H9 (cell line): ENCODE data around the gene SERPINB13. TPM values are rescaled to one million over a fixed set of nuclear protein-coding genes. Genes with fewer than 3 reads are reported as not detected.

ENCODE experiments used
- DNase-seq: peaks from one replicate; pipeline ENCODE4 v3.0.0-alpha.2; 2017
- H2AFZ ChIP-seq: one replicate; pipeline ENCODE4 v1.6.1; 2013; ENCODE audit warnings: mild to moderate bottlenecking, low read length, control low read depth, moderate library complexity
- H2AK5ac ChIP-seq: 2 replicates; pipeline ENCODE4 v1.6.1; 2013; ENCODE audit warnings: low read length, control low read depth, mixed read lengths; ENCODE audit not compliant: insufficient read length
- H2BK120ac ChIP-seq: one replicate; pipeline ENCODE4 v1.6.1; 2013; ENCODE audit warnings: low read depth, mild to moderate bottlenecking, low read length, control low read depth, inconsistent platforms; ENCODE audit not compliant: poor library complexity, severe bottlenecking
- H2BK12ac ChIP-seq: 2 replicates; pipeline ENCODE4 v1.6.1; 2013; ENCODE audit warnings: low read length, control low read depth, mixed read lengths, low read depth; ENCODE audit not compliant: insufficient read length
- H2BK15ac ChIP-seq: 2 replicates; pipeline ENCODE4 v1.6.1; 2013; ENCODE audit warnings: low read depth, low read length, control low read depth
- H2BK20ac ChIP-seq: one replicate; pipeline ENCODE4 v1.6.1; 2013; ENCODE audit warnings: low read depth, mild to moderate bottlenecking, low read length, control low read depth, inconsistent platforms; ENCODE audit not compliant: poor library complexity, severe bottlenecking
- H2BK5ac ChIP-seq: 2 replicates; pipeline ENCODE4 v1.6.1; 2013; ENCODE audit warnings: low read length, control low read depth, mixed read lengths; ENCODE audit not compliant: insufficient read length
- H3K14ac ChIP-seq: 2 replicates; pipeline ENCODE4 v1.6.1; 2013; ENCODE audit warnings: low read length, control low read depth; ENCODE audit not compliant: insufficient read depth
- H3K18ac ChIP-seq: 2 replicates; pipeline ENCODE4 v1.6.1; 2013; ENCODE audit warnings: low read depth, mild to moderate bottlenecking, mixed read lengths, low read length, control low read depth; ENCODE audit not compliant: insufficient read length
- H3K23ac ChIP-seq: 2 replicates; pipeline ENCODE4 v1.6.1; 2013; ENCODE audit warnings: low read length, control low read depth, mixed read lengths, low read depth; ENCODE audit not compliant: insufficient read length
- H3K23me2 ChIP-seq: 2 replicates; pipeline ENCODE4 v1.6.1; 2013; ENCODE audit warnings: low read depth, mild to moderate bottlenecking, mixed read lengths, low read length, control low read depth; ENCODE audit not compliant: insufficient read length, poor library complexity, severe bottlenecking
- H3K27ac ChIP-seq: 2 replicates; pipeline ENCODE4 v1.5.1; 2013; ENCODE audit warnings: low read length, control low read depth, mixed read lengths, low read depth; ENCODE audit not compliant: insufficient read length
- H3K27me3 ChIP-seq: 2 replicates; pipeline ENCODE4 v1.6.1; 2013; ENCODE audit warnings: low read length, control low read depth, inconsistent platforms; ENCODE audit not compliant: insufficient read depth
- H3K4ac ChIP-seq: 2 replicates; pipeline ENCODE4 v1.6.1; 2013; ENCODE audit warnings: low read depth, mild to moderate bottlenecking, control low read depth, inconsistent platforms, low read length, moderate library complexity
- H3K4me1 ChIP-seq: 2 replicates; pipeline ENCODE4 v1.6.1; 2013; ENCODE audit warnings: low read length, control low read depth, inconsistent platforms; ENCODE audit not compliant: insufficient read depth
- H3K4me2 ChIP-seq: 2 replicates; pipeline ENCODE4 v1.6.1; 2013; ENCODE audit warnings: low read length, control low read depth, mixed read lengths; ENCODE audit not compliant: insufficient read length, insufficient read depth
- H3K56ac ChIP-seq: 2 replicates; pipeline ENCODE4 v1.6.1; 2013; ENCODE audit warnings: low read depth, mild to moderate bottlenecking, mixed read lengths, low read length, control low read depth; ENCODE audit not compliant: insufficient read length
- H3K79me1 ChIP-seq: 2 replicates; pipeline ENCODE4 v1.6.1; 2013; ENCODE audit warnings: low read depth, mild to moderate bottlenecking, moderate library complexity, low read length, control low read depth, inconsistent platforms; ENCODE audit not compliant: insufficient read depth, poor library complexity, severe bottlenecking
- H3K79me2 ChIP-seq: 2 replicates; pipeline ENCODE4 v1.6.1; 2013; ENCODE audit warnings: low read length, control low read depth, inconsistent platforms; ENCODE audit not compliant: insufficient read depth
- H3K9ac ChIP-seq: 2 replicates; pipeline ENCODE4 v1.6.1; 2013; ENCODE audit warnings: low read length, control low read depth, mixed read lengths; ENCODE audit not compliant: insufficient read length; ENCODE audit errors: extremely low read depth
- H3K9me3 ChIP-seq: one replicate; pipeline ENCODE4 v1.6.1; 2013; ENCODE audit warnings: low read depth, low read length, inconsistent platforms; ENCODE audit not compliant: control insufficient read depth
- H3T11ph ChIP-seq: one replicate; pipeline ENCODE4 v1.6.1; 2013; ENCODE audit warnings: mild to moderate bottlenecking, low read length, control low read depth, inconsistent platforms
- H4K20me1 ChIP-seq: one replicate; pipeline ENCODE4 v1.6.1; 2013; ENCODE audit not compliant: control insufficient read depth, insufficient read length, insufficient read depth
- H4K5ac ChIP-seq: 2 replicates; pipeline ENCODE4 v1.6.1; 2013; ENCODE audit warnings: low read depth, mild to moderate bottlenecking, mixed read lengths, low read length, control low read depth; ENCODE audit not compliant: insufficient read length
- H4K8ac ChIP-seq: replicated peaks from 2 replicates; pipeline ENCODE4 v1.6.1; 2013; ENCODE audit warnings: low read length, control low read depth, mixed read lengths, low read depth; ENCODE audit not compliant: insufficient read length
- H4K91ac ChIP-seq: 2 replicates; pipeline ENCODE4 v1.6.1; 2013; ENCODE audit warnings: low read depth, mild to moderate bottlenecking, moderate library complexity, mixed read lengths, low read length, control low read depth; ENCODE audit not compliant: insufficient read length
- H3K27ac Mint-ChIP-seq, 3 experiments: 2 replicates in 2 of 3; 3 replicates in 1 of 3; pipeline ENCODE4 v1.8.0; 2020 to 2021; ENCODE audit warnings: mixed read lengths in 3 of 3, mild to moderate bottlenecking in 1 of 3, moderate library complexity in 1 of 3
- H3K27me3 Mint-ChIP-seq: 2 replicates; pipeline ENCODE4 v1.8.0; 2021; ENCODE audit warnings: low read depth, mild to moderate bottlenecking, moderate library complexity, mixed read lengths
- H3K36me3 Mint-ChIP-seq, 3 experiments: 2 replicates in 2 of 3; 3 replicates in 1 of 3; pipeline ENCODE4 v1.8.0; 2020 to 2021; ENCODE audit warnings: low read depth in 3 of 3, mixed read lengths in 3 of 3; ENCODE audit not compliant: insufficient read depth in 1 of 3
- H3K4me1 Mint-ChIP-seq, 2 experiments: 2 replicates each; pipeline ENCODE4 v1.8.0; 2020; ENCODE audit warnings: mixed read lengths in 2 of 2
- H3K4me3 Mint-ChIP-seq, 2 experiments: 2 replicates in 1 of 2; 3 replicates in 1 of 2; pipeline ENCODE4 v1.8.0; 2020 to 2021; ENCODE audit warnings: mild to moderate bottlenecking in 2 of 2, mixed read lengths in 2 of 2, moderate library complexity in 1 of 2
- H3K9me3 Mint-ChIP-seq, 2 experiments: 2 replicates in 1 of 2; 3 replicates in 1 of 2; pipeline ENCODE4 v1.8.0; 2020; ENCODE audit warnings: mild to moderate bottlenecking in 2 of 2, mixed read lengths in 2 of 2, moderate library complexity in 1 of 2
- WGBS: extraction: QIAGEN DNeasy Blood & Tissue Kit; methylation state at CpG from one replicate; pipeline ENCODE4 v1.1.7; 2013; ENCODE audit warnings: missing lambda C conversion rate, low lambda C conversion rate, mixed read lengths; ENCODE audit not compliant: insufficient read length; ENCODE audit errors: extremely low coverage; 5-methylcytosine and 5-hydroxymethylcytosine counted together
- total RNA-seq: library from RNA; stranded (reverse); gene quantifications from 2 replicates; pipeline ENCODE4 v1.2.1, GENCODE V29; 2021
- TF ChIP-seq, protein P1 (sequence below): fragments of 200-600 bp; sonication (generic); conservative IDR thresholded peaks from 3 replicates; pipeline ENCODE4 v1.8.0; 2021; ENCODE audit warnings: antibody characterized with exemption, mild to moderate bottlenecking

The SERPINB13 gene
- total RNA-seq, 1 experiment from 2014 or later, result not detected

DNA sequence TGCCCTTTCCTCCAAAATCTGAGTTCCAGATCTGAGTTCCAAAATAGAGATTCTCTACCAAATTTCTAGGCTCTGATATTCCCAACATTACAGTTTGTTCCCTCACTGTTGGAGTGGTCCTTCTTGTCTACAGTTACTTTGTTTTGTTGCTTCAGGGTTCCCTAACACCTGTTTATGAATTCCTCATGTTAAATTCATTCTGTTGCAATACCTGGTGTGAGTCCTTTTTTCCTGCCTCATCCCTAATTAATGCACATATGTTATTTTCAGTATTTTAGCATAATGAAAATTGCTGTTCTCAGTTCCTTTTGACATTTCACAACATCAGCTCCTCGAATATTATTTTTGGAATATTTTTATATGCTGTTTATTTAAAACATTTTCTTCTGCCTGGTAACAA, 16.2 kb downstream of the SERPINB13 start:
- Histone ChIP-seq H3K27me3 (no peaks in the 10 kb centered on the region), H2AFZ (no peak overlapping the region), H3K18ac (no peak overlapping the region), H3K79me1 (no peaks in the 10 kb centered on the region), H2BK20ac (no peak overlapping the region), H4K5ac (no peak overlapping the region), H3K14ac (no peak overlapping the region), H2BK12ac (no peak overlapping the region), H3K56ac (no peak overlapping the region), H2BK120ac (no peak overlapping the region), H3K9me3 (no peaks in the 10 kb centered on the region), H3T11ph (no peak overlapping the region), H2BK5ac (no peak overlapping the region), H3K23me2 (no peaks in the 10 kb centered on the region), H3K27ac (no peak overlapping the region), H2BK15ac (no peak overlapping the region), H3K9ac (no peak overlapping the region), H4K91ac (no peak overlapping the region), H4K20me1 (no peaks in the 10 kb centered on the region), H3K4ac (no peak overlapping the region), H3K79me2 (no peaks in the 10 kb centered on the region), H2AK5ac (no peak overlapping the region), H3K4me2 (no peak overlapping the region), H3K4me1 (no peaks in the 10 kb centered on the region; the same call in 1 of the 2 replicates), H3K23ac (no peak overlapping the region), H4K8ac (no peak overlapping the region)
- Mint-ChIP-seq H3K27me3 (no peaks in the 10 kb centered on the region), H3K4me1 (peaks cover 0 to 5% of the 10 kb centered on the region in 2 experiments; a peak in 2 of 4 replicates), H3K36me3 (no peaks in the 10 kb centered on the region), H3K9me3 (peaks cover 0 to 2% of the 10 kb centered on the region in 2 experiments; a peak in 1 of 5 replicates), H3K27ac (peak overlapping the region in 2 of 3 experiments; percentile 4 to 34; a peak in 1 of 7 replicates), H3K4me3 (no peak overlapping the region)
- TF ChIP-seq, protein P1, sequence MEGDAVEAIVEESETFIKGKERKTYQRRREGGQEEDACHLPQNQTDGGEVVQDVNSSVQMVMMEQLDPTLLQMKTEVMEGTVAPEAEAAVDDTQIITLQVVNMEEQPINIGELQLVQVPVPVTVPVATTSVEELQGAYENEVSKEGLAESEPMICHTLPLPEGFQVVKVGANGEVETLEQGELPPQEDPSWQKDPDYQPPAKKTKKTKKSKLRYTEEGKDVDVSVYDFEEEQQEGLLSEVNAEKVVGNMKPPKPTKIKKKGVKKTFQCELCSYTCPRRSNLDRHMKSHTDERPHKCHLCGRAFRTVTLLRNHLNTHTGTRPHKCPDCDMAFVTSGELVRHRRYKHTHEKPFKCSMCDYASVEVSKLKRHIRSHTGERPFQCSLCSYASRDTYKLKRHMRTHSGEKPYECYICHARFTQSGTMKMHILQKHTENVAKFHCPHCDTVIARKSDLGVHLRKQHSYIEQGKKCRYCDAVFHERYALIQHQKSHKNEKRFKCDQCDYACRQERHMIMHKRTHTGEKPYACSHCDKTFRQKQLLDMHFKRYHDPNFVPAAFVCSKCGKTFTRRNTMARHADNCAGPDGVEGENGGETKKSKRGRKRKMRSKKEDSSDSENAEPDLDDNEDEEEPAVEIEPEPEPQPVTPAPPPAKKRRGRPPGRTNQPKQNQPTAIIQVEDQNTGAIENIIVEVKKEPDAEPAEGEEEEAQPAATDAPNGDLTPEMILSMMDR, result no peak
- no peak for DNase-seq
- no CpG with 5 or more reads among the region's 1 CpG for WGBS
